HFFc6 (cell line): ENCODE data around the gene PRKAR1B. TPM values are rescaled to one million over a fixed set of nuclear protein-coding genes. Genes with fewer than 3 reads are reported as not detected.
A peak's percentile ranks its signal among the peaks of the same experiment; 100 is the strongest.

Experiments
- DNase-seq: peaks from one replicate; pipeline ENCODE4 v3.0.0-alpha.2; 2018
- H3K27ac Mint-ChIP-seq: 2 replicates; pipeline ENCODE4 v1.8.0; 2020; ENCODE audit warnings: mild to moderate bottlenecking, mixed read lengths
- H3K27me3 Mint-ChIP-seq: 2 replicates; pipeline ENCODE4 v1.8.0; 2021; ENCODE audit warnings: mild to moderate bottlenecking, moderate library complexity, mixed read lengths; ENCODE audit not compliant: insufficient read depth
- H3K36me3 Mint-ChIP-seq: 2 replicates; pipeline ENCODE4 v1.8.0; 2021; ENCODE audit warnings: low read depth, mixed read lengths
- H3K4me1 Mint-ChIP-seq: 2 replicates; pipeline ENCODE4 v1.8.0; 2020; ENCODE audit warnings: low read depth, mixed read lengths
- H3K4me3 Mint-ChIP-seq: 2 replicates; pipeline ENCODE4 v1.8.0; 2020; ENCODE audit warnings: mild to moderate bottlenecking, moderate library complexity, mixed read lengths
- H3K9me3 Mint-ChIP-seq: 2 replicates; pipeline ENCODE4 v1.8.0; 2020; ENCODE audit warnings: mild to moderate bottlenecking, mixed read lengths
- total RNA-seq, 6 experiments: library from RNA; stranded (reverse); fragmentation: NEBNext Ultra II Directional; extraction: Animal tissue kit (Norgen Biotek cat#: 25700); gene quantifications; 2 replicates in 1 of 6; 3 replicates in 5 of 6; pipeline ENCODE4 v1.2.3, GENCODE V29; 2021
- TF ChIP-seq, protein P1 (sequence below): fragments of 200-600 bp; sonication (generic); IDR thresholded peaks from 2 replicates; pipeline ENCODE4 v1.5.0; 2021; ENCODE audit warnings: antibody characterized with exemption, mild to moderate bottlenecking

PRKAR1B gene
- total RNA-seq, 6 experiments from 2014 or later = 15.5 to 22.7 (median 17.1) TPM

DNA sequence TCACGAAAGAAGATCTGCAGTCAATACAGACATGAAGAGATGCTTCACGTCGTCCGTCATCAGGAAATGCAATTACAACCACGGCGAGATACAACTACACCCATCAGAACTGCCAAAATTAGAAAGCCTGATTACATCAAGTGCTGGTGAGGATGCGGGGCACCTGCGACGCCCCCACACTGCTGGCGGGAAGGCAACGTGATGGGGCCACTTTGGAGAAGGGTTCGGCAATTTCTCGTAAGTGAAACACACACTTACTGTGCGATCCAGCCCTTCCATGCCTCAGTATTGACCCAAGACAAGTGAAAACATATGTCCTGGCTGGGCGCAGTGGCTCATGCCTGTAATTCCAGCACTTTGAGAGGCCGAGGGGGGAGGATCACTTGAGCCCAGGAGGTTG is 181.6 kb downstream of the PRKAR1B start:
- Mint-ChIP-seq H3K27ac (no peak overlapping the region), H3K27me3 (no peaks in the 10 kb centered on the region; the same call in none of the 2 replicates), H3K4me3 (no peak overlapping the region), H3K36me3 (no peaks in the 10 kb centered on the region), H3K9me3 (no peaks in the 10 kb centered on the region), H3K4me1 (peaks cover 36% of the 10 kb centered on the region)
- TF ChIP-seq, protein P1, sequence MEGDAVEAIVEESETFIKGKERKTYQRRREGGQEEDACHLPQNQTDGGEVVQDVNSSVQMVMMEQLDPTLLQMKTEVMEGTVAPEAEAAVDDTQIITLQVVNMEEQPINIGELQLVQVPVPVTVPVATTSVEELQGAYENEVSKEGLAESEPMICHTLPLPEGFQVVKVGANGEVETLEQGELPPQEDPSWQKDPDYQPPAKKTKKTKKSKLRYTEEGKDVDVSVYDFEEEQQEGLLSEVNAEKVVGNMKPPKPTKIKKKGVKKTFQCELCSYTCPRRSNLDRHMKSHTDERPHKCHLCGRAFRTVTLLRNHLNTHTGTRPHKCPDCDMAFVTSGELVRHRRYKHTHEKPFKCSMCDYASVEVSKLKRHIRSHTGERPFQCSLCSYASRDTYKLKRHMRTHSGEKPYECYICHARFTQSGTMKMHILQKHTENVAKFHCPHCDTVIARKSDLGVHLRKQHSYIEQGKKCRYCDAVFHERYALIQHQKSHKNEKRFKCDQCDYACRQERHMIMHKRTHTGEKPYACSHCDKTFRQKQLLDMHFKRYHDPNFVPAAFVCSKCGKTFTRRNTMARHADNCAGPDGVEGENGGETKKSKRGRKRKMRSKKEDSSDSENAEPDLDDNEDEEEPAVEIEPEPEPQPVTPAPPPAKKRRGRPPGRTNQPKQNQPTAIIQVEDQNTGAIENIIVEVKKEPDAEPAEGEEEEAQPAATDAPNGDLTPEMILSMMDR = no peak
- no peak for DNase-seq

DNA sequence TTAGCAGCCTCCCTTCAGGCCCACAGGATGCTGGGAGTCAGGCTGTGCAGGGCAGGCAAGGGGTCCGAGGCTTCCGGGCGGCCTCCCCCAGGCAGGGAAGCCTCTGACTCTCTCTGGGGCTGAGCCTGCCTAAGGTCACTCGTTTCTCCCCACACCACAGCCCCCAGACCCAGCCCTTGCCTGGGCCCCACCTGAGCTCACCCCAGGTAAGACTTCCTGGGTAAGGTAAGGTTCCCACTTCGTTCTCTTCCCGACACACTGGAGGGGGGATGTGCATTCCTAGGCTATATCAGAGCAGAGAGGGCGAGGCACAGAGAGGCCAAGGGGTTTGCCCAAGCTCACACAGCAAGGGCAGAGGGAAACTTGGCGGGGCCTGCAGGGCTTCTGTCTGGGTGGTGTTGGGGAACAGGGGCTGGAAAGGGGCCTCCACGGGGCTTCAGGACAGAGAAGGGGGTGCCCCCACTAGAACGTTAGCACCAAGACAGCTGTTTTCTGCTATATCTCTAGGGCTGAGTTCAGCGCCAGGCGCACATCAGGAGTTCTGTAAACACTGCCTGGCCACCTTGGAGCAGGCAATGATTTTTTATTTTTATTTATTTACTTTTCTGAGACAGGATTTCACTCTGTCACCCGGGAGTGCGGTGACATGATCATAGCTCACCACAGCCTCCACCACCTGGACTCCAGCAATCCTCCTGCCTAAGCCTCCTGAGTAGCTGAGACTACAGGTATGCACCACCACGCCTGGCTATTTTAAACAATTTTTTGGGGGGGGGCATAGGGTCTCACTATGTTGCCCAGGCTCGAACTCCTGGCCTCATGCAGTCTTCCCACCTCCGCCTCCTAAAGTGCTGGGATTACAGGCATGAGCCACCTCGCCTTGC is 182.5 kb downstream of the PRKAR1B start:
- H3K27me3 Mint-ChIP-seq = no peaks in the 10 kb centered on the region; the same call in none of the 2 replicates
- no peak overlapping the region for H3K27ac Mint-ChIP-seq
- peaks cover 42% of the 10 kb centered on the region for H3K4me1 Mint-ChIP-seq
- no peaks in the 10 kb centered on the region for H3K36me3 Mint-ChIP-seq
- H3K4me3 Mint-ChIP-seq = no peak overlapping the region
- DNase-seq = no peak
- H3K9me3 Mint-ChIP-seq = no peaks in the 10 kb centered on the region
- TF ChIP-seq, protein P1 = no peak

DNA sequence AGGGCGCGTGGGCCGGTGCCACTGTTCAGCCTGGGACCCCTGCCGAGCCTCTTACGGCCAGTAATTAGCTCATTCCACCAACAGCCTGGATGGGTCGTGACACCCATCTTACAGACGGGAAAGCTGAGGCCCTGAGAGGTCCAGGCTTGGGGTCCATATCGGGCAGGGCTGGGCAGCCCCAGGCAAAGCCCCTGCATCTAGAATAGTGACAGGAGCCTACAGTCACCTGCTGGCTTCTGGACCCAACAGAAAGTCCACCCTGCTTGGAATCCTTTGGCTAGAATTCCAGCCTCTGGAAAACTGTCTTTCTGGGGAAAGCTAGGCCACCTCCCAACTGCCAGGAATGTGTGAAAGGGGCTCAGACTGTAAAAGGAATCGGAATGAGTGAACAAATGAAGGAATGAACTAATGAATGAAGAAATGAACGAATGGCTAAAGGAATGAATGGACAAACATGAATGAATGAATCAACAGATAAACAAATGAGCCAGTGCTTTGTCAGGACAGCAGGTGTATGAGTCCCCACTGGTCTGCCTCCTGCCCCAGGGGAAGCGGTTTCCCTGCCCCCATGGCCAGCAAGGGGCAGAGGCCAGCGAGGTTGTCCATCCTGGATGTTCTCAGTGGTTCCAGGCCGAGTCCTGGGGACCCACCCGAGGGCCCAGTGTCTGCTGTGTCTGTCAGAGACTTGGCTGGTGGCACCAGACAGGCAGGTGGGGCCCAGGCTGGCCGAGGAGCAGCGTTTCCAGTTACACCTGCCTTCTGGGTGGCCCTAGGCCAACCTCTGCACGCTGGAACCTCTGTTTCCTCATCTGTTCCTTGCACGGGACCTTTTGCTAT is 183.4 kb downstream of the PRKAR1B start:
- Mint-ChIP-seq H3K4me3 (no peak overlapping the region), H3K4me1 (peaks cover 42% of the 10 kb centered on the region), H3K9me3 (no peaks in the 10 kb centered on the region), H3K27me3 (no peaks in the 10 kb centered on the region; the same call in none of the 2 replicates), H3K36me3 (no peaks in the 10 kb centered on the region), H3K27ac (peak overlapping the region; percentile 94)
- DNase-seq = no peak
- TF ChIP-seq, protein P1 = no peak

DNA sequence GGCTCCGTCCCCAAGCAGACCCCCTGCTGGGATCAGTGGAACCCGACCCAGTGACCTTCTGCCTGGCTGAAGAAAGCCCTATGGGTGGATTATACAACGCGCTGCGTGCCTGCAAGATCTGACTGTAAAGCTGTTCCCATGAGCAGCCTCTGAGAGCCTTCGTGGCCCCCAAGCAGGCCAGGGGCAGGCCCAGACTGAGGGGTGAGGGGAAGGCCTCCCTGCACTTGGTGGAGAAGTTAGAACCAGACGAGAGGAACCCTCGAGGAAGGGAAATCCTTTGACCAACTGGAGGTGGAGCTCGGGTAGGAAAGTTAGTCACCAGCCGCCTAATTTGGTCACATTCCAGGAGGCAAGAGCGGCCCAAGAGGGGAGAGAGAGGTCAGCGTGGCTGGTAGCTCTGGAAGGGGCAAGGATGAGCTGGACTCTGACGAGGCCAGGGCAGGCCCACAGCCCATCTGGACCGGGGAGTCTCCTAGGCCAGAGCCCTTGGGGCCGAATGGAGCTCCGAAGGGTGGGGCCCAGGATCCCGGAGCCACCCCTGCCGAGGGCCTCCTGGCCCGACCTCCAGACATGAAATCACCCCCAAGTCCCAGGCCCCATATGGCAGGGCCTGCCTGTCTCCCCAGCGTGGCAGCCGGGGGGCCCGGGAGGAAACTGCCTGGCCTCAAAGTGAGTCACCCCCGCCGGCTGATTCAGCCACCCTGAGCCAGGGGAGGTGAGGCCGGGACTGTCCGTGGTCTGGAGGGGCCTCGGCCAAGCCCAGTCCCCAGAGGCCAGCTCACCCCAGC is 184.2 kb downstream of the PRKAR1B start:
- H3K4me1 Mint-ChIP-seq = peaks cover 42% of the 10 kb centered on the region
- peak overlapping the region; percentile 94 for H3K27ac Mint-ChIP-seq
- peak; percentile 96 for DNase-seq
- H3K4me3 Mint-ChIP-seq = peak overlapping the region; percentile 40
- TF ChIP-seq, protein P1 = no peak
- H3K27me3 Mint-ChIP-seq = no peaks in the 10 kb centered on the region; the same call in 1 of the 2 replicates
- no peaks in the 10 kb centered on the region for H3K9me3 Mint-ChIP-seq
- H3K36me3 Mint-ChIP-seq = no peaks in the 10 kb centered on the region

DNA sequence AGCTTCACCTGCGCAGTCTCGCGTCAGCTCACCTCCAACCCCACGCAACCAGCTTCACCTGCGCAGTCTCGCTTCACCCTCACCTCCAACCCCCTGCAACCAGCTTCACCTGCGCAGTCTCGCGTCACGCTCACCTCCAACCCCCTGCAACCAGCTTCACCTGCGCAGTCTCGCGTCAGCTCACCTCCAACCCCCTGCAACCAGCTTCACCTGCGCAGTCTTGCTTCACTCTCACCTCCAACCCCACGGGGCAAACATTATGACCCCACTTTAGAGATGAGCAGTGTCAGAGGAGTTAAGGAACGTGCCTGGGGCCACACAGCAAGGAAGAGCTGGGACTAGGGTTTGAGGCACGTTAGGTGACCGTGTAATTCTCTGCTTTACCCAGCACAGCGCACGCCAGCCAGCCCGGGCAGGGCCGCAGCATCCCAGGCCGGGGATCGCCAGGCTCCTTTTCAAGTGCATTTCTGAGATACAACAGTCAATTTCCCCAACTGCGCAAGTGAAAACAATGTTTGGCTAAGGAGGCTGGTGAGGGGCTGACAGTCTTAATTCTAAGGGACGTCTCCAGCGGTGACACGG is 184.9 kb downstream of the PRKAR1B start:
- Mint-ChIP-seq H3K4me1 (peaks cover 38% of the 10 kb centered on the region), H3K4me3 (peak overlapping the region; percentile 40; the same call in 1 of the 2 replicates), H3K9me3 (no peaks in the 10 kb centered on the region), H3K27ac (peak overlapping the region; percentile 94), H3K36me3 (no peaks in the 10 kb centered on the region), H3K27me3 (no peaks in the 10 kb centered on the region; the same call in 1 of the 2 replicates)
- no peak for DNase-seq
- TF ChIP-seq, protein P1 = no peak
